Measurements from ENCODE around the gene AKAP3.

Gene AKAP3

DNA sequence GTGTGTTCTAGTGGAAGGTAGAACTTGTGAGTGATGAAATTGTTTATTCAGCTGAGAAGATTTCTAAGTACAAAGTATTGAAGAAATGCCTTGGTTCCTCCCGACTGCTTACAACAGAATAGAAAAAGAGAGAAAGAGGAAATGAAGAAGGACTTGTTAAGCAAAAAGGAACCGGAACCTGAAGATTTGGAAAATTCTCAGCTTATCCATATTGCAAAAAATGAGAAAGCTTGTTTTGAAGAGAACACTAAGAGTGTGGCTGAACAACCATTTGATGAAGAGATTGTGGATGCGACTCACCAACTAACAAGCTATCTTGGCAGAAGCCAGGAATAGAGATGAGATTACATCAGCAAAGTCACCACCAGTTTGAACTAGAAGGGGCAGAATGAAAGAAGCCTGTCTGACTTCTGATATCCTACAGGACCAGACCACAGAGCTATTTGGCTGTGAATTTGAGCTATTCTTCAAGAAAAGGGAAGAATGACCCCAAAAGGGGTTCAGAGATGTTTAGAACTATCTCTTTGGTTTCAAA, 15.2 kb upstream of the AKAP3 start:
- Histone ChIP-seq H3K4me3 (ENCODE audit: low read length) (no peak overlapping the region), H3K9me2 (replicated peaks; ENCODE audit: control insufficient read depth, low read length) (no peaks in the 10 kb centered on the region), H4K20me1 (ENCODE audit: control insufficient read depth, insufficient read depth, low read depth, low read length) (no peaks in the 10 kb centered on the region), H3F3A (ENCODE audit: control insufficient read depth, insufficient read depth) (no peaks in the 10 kb centered on the region), H3K27ac (ENCODE audit: low read depth, low read length) (no peak overlapping the region), H3K4me2 (ENCODE audit: low read length) (no peak overlapping the region), H3K79me2 (ENCODE audit: control insufficient read depth, low read length) (no peaks in the 10 kb centered on the region), H3K36me3 (ENCODE audit: control insufficient read depth, low read length) (peaks cover 95% of the 10 kb centered on the region), H3K4me1 (ENCODE audit: control insufficient read depth, low read length) (no peaks in the 10 kb centered on the region), H3K27me3 (ENCODE audit: control insufficient read depth, low read length) (no peaks in the 10 kb centered on the region), H3K9me3 (ENCODE audit: control insufficient read depth, insufficient read depth, low read length) (no peaks in the 10 kb centered on the region)
- TF ChIP-seq EZH2phosphoT487 (IDR thresholded peaks at IDR 0.05; ENCODE audit: borderline replicate concordance, low read length), result no peak
- TF ChIP-seq, protein P1, sequence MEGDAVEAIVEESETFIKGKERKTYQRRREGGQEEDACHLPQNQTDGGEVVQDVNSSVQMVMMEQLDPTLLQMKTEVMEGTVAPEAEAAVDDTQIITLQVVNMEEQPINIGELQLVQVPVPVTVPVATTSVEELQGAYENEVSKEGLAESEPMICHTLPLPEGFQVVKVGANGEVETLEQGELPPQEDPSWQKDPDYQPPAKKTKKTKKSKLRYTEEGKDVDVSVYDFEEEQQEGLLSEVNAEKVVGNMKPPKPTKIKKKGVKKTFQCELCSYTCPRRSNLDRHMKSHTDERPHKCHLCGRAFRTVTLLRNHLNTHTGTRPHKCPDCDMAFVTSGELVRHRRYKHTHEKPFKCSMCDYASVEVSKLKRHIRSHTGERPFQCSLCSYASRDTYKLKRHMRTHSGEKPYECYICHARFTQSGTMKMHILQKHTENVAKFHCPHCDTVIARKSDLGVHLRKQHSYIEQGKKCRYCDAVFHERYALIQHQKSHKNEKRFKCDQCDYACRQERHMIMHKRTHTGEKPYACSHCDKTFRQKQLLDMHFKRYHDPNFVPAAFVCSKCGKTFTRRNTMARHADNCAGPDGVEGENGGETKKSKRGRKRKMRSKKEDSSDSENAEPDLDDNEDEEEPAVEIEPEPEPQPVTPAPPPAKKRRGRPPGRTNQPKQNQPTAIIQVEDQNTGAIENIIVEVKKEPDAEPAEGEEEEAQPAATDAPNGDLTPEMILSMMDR (IDR thresholded peaks at IDR 0.05; ENCODE audit: low read depth, low read length, poor library complexity, severe bottlenecking), result no peak

DNA sequence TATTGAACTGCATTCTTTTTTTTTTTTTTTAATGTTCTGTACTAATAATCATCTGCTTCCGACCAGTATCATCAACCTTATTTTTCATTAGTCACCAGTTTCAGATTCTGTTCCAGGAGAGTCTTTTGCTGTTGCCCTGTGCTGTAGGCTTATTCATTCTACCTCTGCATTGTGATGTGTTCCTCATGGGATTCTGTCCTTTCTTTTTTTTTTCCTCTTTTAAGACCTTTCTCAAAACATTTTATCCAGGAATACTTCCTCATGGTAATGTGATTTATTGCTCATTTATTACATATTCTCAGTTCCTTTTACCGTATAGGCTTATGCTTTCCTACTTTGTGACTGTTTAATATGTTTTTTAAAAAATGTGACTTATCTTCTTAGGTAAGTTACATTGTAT, 4.8 kb upstream of the AKAP3 start:
- H3K4me2 ChIP-seq (ENCODE audit: low read length), result no peak overlapping the region
- H3F3A ChIP-seq (ENCODE audit: control insufficient read depth, insufficient read depth), result no peaks in the 10 kb centered on the region
- H3K9me3 ChIP-seq (ENCODE audit: control insufficient read depth, insufficient read depth, low read length), result no peaks in the 10 kb centered on the region
- H3K4me1 ChIP-seq (ENCODE audit: control insufficient read depth, low read length), result peaks cover 11% of the 10 kb centered on the region
- no peak overlapping the region for H3K4me3 ChIP-seq (ENCODE audit: low read length)
- H4K20me1 ChIP-seq (ENCODE audit: control insufficient read depth, insufficient read depth, low read depth, low read length), result 0 out of 2 replicates have a peak, but pooled peaks cover 3% of the 10 kb centered on the region
- TF ChIP-seq, protein P1 (IDR thresholded peaks at IDR 0.05; ENCODE audit: low read depth, low read length, poor library complexity, severe bottlenecking), result no peak
- no peak for TF ChIP-seq EZH2phosphoT487 (IDR thresholded peaks at IDR 0.05; ENCODE audit: borderline replicate concordance, low read length)
- H3K36me3 ChIP-seq (ENCODE audit: control insufficient read depth, low read length), result peaks cover 44% of the 10 kb centered on the region
- H3K27me3 ChIP-seq (ENCODE audit: control insufficient read depth, low read length), result no peaks in the 10 kb centered on the region
- H3K27ac ChIP-seq (ENCODE audit: low read depth, low read length), result no peak overlapping the region
- no peaks in the 10 kb centered on the region for H3K9me2 ChIP-seq (replicated peaks; ENCODE audit: control insufficient read depth, low read length)
- H3K79me2 ChIP-seq (ENCODE audit: control insufficient read depth, low read length), result peaks cover 54% of the 10 kb centered on the region

DNA sequence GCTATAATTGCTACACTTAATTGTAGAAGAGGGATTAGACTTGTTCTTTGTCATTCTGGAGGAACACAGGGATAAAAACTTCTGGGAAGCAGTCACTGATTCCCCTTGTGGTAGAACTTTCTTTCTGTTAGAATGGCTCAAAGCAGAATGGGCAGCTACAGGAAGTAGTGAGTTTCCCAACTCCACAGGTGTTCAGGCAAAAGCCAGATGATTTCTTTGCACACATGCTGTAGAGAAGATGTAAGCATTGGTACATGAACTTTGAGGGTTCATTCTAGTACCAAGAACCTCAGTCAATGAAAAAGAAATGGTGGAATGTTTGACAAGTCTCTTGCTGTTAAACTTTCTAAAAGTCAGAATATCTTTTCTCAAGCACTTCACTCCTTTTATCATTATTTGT, 4.4 kb upstream of the AKAP3 start:
- H3F3A ChIP-seq (ENCODE audit: control insufficient read depth, insufficient read depth), result no peaks in the 10 kb centered on the region
- 0 out of 2 replicates have a peak, but pooled peaks cover 3% of the 10 kb centered on the region for H4K20me1 ChIP-seq (ENCODE audit: control insufficient read depth, insufficient read depth, low read depth, low read length)
- H3K9me3 ChIP-seq (ENCODE audit: control insufficient read depth, insufficient read depth, low read length), result no peaks in the 10 kb centered on the region
- no peak overlapping the region for H3K27ac ChIP-seq (ENCODE audit: low read depth, low read length)
- H3K79me2 ChIP-seq (ENCODE audit: control insufficient read depth, low read length), result peaks cover 59% of the 10 kb centered on the region
- H3K4me3 ChIP-seq (ENCODE audit: low read length), result no peak overlapping the region
- H3K4me1 ChIP-seq (ENCODE audit: control insufficient read depth, low read length), result peaks cover 13% of the 10 kb centered on the region
- no peak overlapping the region for H3K4me2 ChIP-seq (ENCODE audit: low read length)
- no peak for TF ChIP-seq EZH2phosphoT487 (IDR thresholded peaks at IDR 0.05; ENCODE audit: borderline replicate concordance, low read length)
- TF ChIP-seq, protein P1 (IDR thresholded peaks at IDR 0.05; ENCODE audit: low read depth, low read length, poor library complexity, severe bottlenecking), result no peak
- H3K27me3 ChIP-seq (ENCODE audit: control insufficient read depth, low read length), result no peaks in the 10 kb centered on the region
- H3K9me2 ChIP-seq (replicated peaks; ENCODE audit: control insufficient read depth, low read length), result no peaks in the 10 kb centered on the region
- H3K36me3 ChIP-seq (ENCODE audit: control insufficient read depth, low read length), result peaks cover 42% of the 10 kb centered on the region

All from DOHH2 (cell line).